C4-2B (cell line): ENCODE results near the gene RAD18.

Experiments used
- CTCF ChIP-seq: fragments of 450-650 bp; conservative IDR thresholded peaks from 2 replicates; pipeline ENCODE4 v1.5.1; 2017; ENCODE audit warnings: mild to moderate bottlenecking
- ZFX ChIP-seq: fragments of 450-650 bp; IDR thresholded peaks from 2 replicates; pipeline ENCODE4 v1.6.1; 2017

GRCh38 chr3:8885536-8886316 is 77.5 kb downstream of the RAD18 start:
- TF ChIP-seq CTCF, result no peak
- no peak for TF ChIP-seq ZFX
